Activated naive CD4-positive, alpha-beta T cell treated with anti-CD3 and anti-CD28 coated beads for 36 hours (primary cell): Measurements from ENCODE around the gene GPANK1. TPM values are rescaled to one million over a fixed set of nuclear protein-coding genes. Genes with fewer than 3 reads are reported as not detected.

Source experiments
- CTCF ChIA-PET: fragments of 350-600 bp; sonication (Branson Sonifier 250); formaldehyde crosslinking; loops from one replicate; lab custom pipeline; 2021; ENCODE audit warnings: antibody characterized with exemption; lab: Charles Lee
- DNase-seq: peaks from one replicate; pipeline ENCODE4 v3.0.0-alpha.2; 2020
- H3K27ac Mint-ChIP-seq: one replicate; pipeline ENCODE4 v1.8.0; 2021; ENCODE audit warnings: mild to moderate bottlenecking, mixed read lengths
- H3K27me3 Mint-ChIP-seq: one replicate; pipeline ENCODE4 v1.8.0; 2021; ENCODE audit warnings: low read depth, mixed read lengths
- H3K36me3 Mint-ChIP-seq: one replicate; pipeline ENCODE4 v1.8.0; 2021; ENCODE audit warnings: low read depth, mixed read lengths
- H3K4me1 Mint-ChIP-seq: one replicate; pipeline ENCODE4 v1.8.0; 2021; ENCODE audit warnings: low read depth, mixed read lengths
- H3K4me3 Mint-ChIP-seq: one replicate; pipeline ENCODE4 v1.8.0; 2021; ENCODE audit warnings: mild to moderate bottlenecking, moderate library complexity, mixed read lengths
- H3K9me3 Mint-ChIP-seq: one replicate; pipeline ENCODE4 v1.8.0; 2021; ENCODE audit warnings: mixed read lengths
- intact Hi-C: fragments of 100-400 bp; cut with micrococcal nuclease; formaldehyde crosslinking; loops from one replicate; pipeline ENCODE4 v1.15.1; 2023
- total RNA-seq, 2 experiments: library from RNA; stranded (reverse); gene quantifications; one replicate each; pipeline ENCODE4 v1.2.3, GENCODE V29; 2021

GPANK1 gene
- total RNA-seq, 2 experiments from 2014 or later, result 31.2 to 32.4 TPM

GRCh38 chr6:31689249-31690110 is 24.7 kb upstream of the GPANK1 start:
- peaks cover 9% of the 10 kb centered on the region for H3K36me3 Mint-ChIP-seq
- H3K4me1 Mint-ChIP-seq, result peaks cover 3% of the 10 kb centered on the region
- CTCF ChIA-PET, result interaction anchor here (0.5 to 1.9 kb wide), 3 partner anchors 9 to 247 kb away, joined by 4 to 7 read pairs (median 5); partner anchors contain the start of gene LY6G5C
- peak; percentile 33 for DNase-seq
- H3K27ac Mint-ChIP-seq, result no peak overlapping the region
- no peaks in the 10 kb centered on the region for H3K27me3 Mint-ChIP-seq
- intact Hi-C loops, result no loop called here
- no peak overlapping the region for H3K4me3 Mint-ChIP-seq
- H3K9me3 Mint-ChIP-seq, result no peaks in the 10 kb centered on the region

GRCh38 chr6:31687860-31688693 is 23.3 kb upstream of the GPANK1 start:
- Mint-ChIP-seq H3K27me3 (no peaks in the 10 kb centered on the region), H3K4me1 (peaks cover 3% of the 10 kb centered on the region), H3K36me3 (peaks cover 9% of the 10 kb centered on the region), H3K9me3 (no peaks in the 10 kb centered on the region), H3K27ac (peak overlapping the region; percentile 11), H3K4me3 (no peak overlapping the region)
- intact Hi-C loops, result no loop called here
- CTCF ChIA-PET, result no interaction called here
- no peak for DNase-seq

DNA sequence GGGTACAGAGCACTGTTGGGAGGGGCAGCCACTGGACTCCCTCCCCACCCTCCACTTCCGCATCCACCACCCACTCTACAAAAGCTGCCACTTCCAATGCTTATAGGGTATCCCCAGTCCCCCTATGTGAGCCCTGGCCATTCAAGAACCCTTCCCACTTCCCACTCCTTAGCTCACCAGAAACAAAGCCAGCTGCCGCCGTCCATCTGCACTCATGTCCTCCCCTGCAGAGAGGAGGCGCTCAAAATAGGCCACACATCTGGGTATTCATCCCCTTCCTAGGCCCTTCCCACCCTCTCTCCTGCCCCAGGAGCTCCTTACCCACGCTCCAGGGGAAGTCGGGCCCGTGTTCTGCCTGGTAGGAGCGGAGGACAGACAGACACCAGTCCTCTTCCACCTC is 22.5 kb upstream of the GPANK1 start:
- DNase-seq, result no peak
- H3K27ac Mint-ChIP-seq, result peak overlapping the region; percentile 11
- intact Hi-C loops, result no loop called here
- CTCF ChIA-PET, result interaction anchor here (1.0 kb wide), 1 partner anchor 41 kb away, joined by 3 read pairs; the partner anchor contains the start of gene DDAH2
- H3K27me3 Mint-ChIP-seq, result no peaks in the 10 kb centered on the region
- peaks cover 3% of the 10 kb centered on the region for H3K4me1 Mint-ChIP-seq
- no peaks in the 10 kb centered on the region for H3K9me3 Mint-ChIP-seq
- H3K4me3 Mint-ChIP-seq, result no peak overlapping the region
- H3K36me3 Mint-ChIP-seq, result peaks cover 7% of the 10 kb centered on the region

GRCh38 chr6:31686483-31686882 is 21.7 kb upstream of the GPANK1 start:
- no peak for DNase-seq
- no peak overlapping the region for H3K4me3 Mint-ChIP-seq
- no peaks in the 10 kb centered on the region for H3K27me3 Mint-ChIP-seq
- H3K9me3 Mint-ChIP-seq, result no peaks in the 10 kb centered on the region
- intact Hi-C loops, result no loop called here
- peaks cover 7% of the 10 kb centered on the region for H3K36me3 Mint-ChIP-seq
- CTCF ChIA-PET, result interaction anchor here (0.6 to 1.0 kb wide), 2 partner anchors 42 to 49 kb away, joined by 3 read pairs; partner anchors contain the start of gene DDAH2
- no peak overlapping the region for H3K27ac Mint-ChIP-seq
- peaks cover 5% of the 10 kb centered on the region for H3K4me1 Mint-ChIP-seq

- intact Hi-C loops, result no loop called here
- Mint-ChIP-seq H3K4me1 (peaks cover 11% of the 10 kb centered on the region), H3K27me3 (no peaks in the 10 kb centered on the region), H3K4me3 (no peak overlapping the region), H3K36me3 (peaks cover 1% of the 10 kb centered on the region), H3K9me3 (no peaks in the 10 kb centered on the region), H3K27ac (no peak overlapping the region)
- CTCF ChIA-PET, result interaction anchor here (1.0 kb wide), 1 partner anchor 87 kb away, joined by 6 read pairs; no protein-coding TSS in a partner anchor
- no peak for DNase-seq
These were observed 18.8 kb upstream of the GPANK1 start for GRCh38 chr6:31683591-31683990.

- no peaks in the 10 kb centered on the region for H3K27me3 Mint-ChIP-seq
- H3K36me3 Mint-ChIP-seq, result no peaks in the 10 kb centered on the region
- intact Hi-C loops, result loop anchor here (2.0 kb wide), 5 partner anchors 88 to 272 kb away; partner anchors contain the start of gene NEU1
- peak overlapping the region; percentile 74 for H3K4me3 Mint-ChIP-seq
- H3K4me1 Mint-ChIP-seq, result peaks cover 11% of the 10 kb centered on the region
- peak; percentile 62 for DNase-seq
- no peaks in the 10 kb centered on the region for H3K9me3 Mint-ChIP-seq
- no peak overlapping the region for H3K27ac Mint-ChIP-seq
- CTCF ChIA-PET, result interaction anchor here (0.6 to 1.9 kb wide), 12 partner anchors 8 to 271 kb away, joined by 3 to 12 read pairs (median 5); partner anchors contain the start of genes ABHD16A, HSPA1B and MSH5
These were observed 16.4 kb upstream of the GPANK1 start for GRCh38 chr6:31681135-31681671.

GRCh38 chr6:31680226-31681134 is 15.7 kb upstream of the GPANK1 start, which contains the start of gene LY6G5C:
Gene LY6G5C, minus strand, starts transcription at chr6:31681067. Its CDS starts 694 bp downstream, at chr6:31680373.
- no peaks in the 10 kb centered on the region for H3K9me3 Mint-ChIP-seq
- intact Hi-C loops, result loop anchor here (1.0 to 2.0 kb wide), 6 partner anchors 58 to 272 kb away; partner anchors contain the start of gene NEU1
- CTCF ChIA-PET, result interaction anchor here (0.6 to 2.1 kb wide), 14 partner anchors 9 to 271 kb away, joined by 3 to 12 read pairs (median 5); partner anchors contain the start of genes ABHD16A, HSPA1B and MSH5
- H3K27ac Mint-ChIP-seq, result no peak within 1 kb of the TSS
- H3K4me3 Mint-ChIP-seq, result peak within 1 kb of the TSS; percentile 74
- DNase-seq, result peak; percentile 85
- H3K27me3 Mint-ChIP-seq, result no peaks in the 10 kb centered on the region
- peaks cover 11% of the 10 kb centered on the region for H3K4me1 Mint-ChIP-seq
- H3K36me3 Mint-ChIP-seq, result no peaks in the 10 kb centered on the region

DNA sequence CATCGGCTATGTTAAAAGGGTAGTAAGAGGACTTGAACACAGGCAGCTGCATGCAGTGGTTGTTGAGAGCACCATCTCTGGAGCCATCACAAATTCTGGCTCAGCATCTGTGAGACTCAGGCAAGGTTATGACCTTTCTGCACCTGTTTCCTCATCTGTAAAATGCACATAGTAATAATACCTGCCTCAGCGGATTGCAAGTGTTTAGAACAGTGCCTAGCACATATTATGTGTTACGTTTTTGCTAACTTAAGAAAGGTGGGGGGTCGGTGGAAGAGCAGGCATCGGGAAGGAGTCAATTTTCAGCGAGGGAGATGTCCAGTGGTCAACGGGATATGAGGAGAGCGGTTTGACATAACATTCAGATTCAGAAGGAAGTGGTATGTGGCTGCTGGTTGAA is 13.2 kb upstream of the GPANK1 start:
- Mint-ChIP-seq H3K36me3 (peaks cover 5% of the 10 kb centered on the region), H3K9me3 (no peaks in the 10 kb centered on the region), H3K27me3 (no peaks in the 10 kb centered on the region), H3K4me1 (peaks cover 11% of the 10 kb centered on the region), H3K4me3 (no peak overlapping the region), H3K27ac (no peak overlapping the region)
- CTCF ChIA-PET, result interaction anchor here (0.8 to 2.1 kb wide), 3 partner anchors 13 to 186 kb away, joined by 3 to 6 read pairs (median 4); no protein-coding TSS in a partner anchor
- DNase-seq, result no peak
- intact Hi-C loops, result no loop called here

DNA sequence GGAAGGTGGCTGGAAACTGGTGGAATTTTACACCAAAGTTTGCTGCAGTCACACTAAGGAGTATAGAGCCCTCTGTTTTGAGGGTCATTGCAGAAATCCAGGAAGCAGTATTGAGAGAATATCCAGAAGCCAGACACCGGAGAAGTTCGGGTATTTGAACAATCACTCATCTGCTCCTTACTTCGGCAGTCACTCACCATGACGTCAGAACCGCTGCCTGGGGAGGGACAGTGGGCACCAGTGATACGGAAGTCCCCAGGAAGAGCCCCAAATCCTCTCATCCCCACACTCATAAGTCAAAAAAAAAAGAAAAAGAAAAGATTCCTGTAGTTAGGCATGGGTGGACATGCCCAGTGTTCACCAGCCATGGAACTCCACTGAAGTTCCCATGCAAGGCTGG is 12.1 kb upstream of the GPANK1 start:
- Mint-ChIP-seq H3K4me3 (no peak overlapping the region), H3K27me3 (no peaks in the 10 kb centered on the region), H3K27ac (peak overlapping the region; percentile 22), H3K4me1 (peaks cover 11% of the 10 kb centered on the region), H3K9me3 (no peaks in the 10 kb centered on the region), H3K36me3 (peaks cover 13% of the 10 kb centered on the region)
- DNase-seq, result no peak
- CTCF ChIA-PET, result interaction anchor here (0.7 kb wide), 1 partner anchor 38 kb away, joined by 8 read pairs; the partner anchor contains the start of gene LY6G6D
- intact Hi-C loops, result no loop called here

DNA sequence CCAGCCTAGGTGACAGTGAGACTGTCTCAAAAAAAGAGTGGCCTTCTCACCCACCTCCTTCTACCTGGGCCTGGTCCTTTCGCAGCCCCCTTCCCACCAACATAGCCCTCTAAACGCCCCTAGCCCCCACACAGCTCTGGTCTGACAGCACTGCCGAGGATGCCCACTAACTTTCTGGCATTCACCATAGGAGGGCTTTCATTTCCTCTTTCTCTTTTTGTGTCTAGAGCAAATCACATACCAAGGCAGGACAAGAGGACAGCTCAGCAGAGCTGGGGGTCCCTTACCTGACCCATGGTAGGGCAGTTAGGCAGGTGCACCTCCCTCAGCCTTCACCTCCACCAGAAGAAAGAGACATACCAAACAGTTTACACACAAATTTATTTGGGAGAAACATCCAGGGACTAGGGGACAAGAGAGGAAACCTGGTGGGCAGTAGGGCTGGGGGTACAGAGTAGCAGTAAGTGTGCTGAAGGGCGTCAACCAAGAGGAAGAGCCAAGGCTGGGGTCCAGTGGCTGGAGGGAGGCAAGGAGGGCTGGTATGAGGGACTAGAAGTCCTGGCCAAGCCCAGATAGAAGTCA is 11.6 kb upstream of the GPANK1 start:
- CTCF ChIA-PET, result interaction anchor here (0.8 kb wide), 1 partner anchor 275 kb away, joined by 3 read pairs; no protein-coding TSS in a partner anchor
- Mint-ChIP-seq H3K9me3 (no peaks in the 10 kb centered on the region), H3K4me1 (peaks cover 9% of the 10 kb centered on the region), H3K36me3 (peaks cover 17% of the 10 kb centered on the region), H3K4me3 (no peak overlapping the region), H3K27me3 (no peaks in the 10 kb centered on the region), H3K27ac (no peak overlapping the region)
- no peak for DNase-seq
- intact Hi-C loops, result no loop called here
